ENCODE results near the gene RABGAP1.

- TF ChIP-seq, protein P1, sequence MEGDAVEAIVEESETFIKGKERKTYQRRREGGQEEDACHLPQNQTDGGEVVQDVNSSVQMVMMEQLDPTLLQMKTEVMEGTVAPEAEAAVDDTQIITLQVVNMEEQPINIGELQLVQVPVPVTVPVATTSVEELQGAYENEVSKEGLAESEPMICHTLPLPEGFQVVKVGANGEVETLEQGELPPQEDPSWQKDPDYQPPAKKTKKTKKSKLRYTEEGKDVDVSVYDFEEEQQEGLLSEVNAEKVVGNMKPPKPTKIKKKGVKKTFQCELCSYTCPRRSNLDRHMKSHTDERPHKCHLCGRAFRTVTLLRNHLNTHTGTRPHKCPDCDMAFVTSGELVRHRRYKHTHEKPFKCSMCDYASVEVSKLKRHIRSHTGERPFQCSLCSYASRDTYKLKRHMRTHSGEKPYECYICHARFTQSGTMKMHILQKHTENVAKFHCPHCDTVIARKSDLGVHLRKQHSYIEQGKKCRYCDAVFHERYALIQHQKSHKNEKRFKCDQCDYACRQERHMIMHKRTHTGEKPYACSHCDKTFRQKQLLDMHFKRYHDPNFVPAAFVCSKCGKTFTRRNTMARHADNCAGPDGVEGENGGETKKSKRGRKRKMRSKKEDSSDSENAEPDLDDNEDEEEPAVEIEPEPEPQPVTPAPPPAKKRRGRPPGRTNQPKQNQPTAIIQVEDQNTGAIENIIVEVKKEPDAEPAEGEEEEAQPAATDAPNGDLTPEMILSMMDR (IDR thresholded peaks at IDR 0.05) = no peak
- TF ChIP-seq POLR2A (IDR thresholded peaks at IDR 0.05) = no peak
- TF ChIP-seq POLR2AphosphoS5 (IDR thresholded peaks at IDR 0.05) = no peak
Measured at GRCh38 chr9:123034881-123035510, 94.2 kb downstream of the RABGAP1 start.
